ENCODE measurements around the gene SERF2.

Gene SERF2

DNA sequence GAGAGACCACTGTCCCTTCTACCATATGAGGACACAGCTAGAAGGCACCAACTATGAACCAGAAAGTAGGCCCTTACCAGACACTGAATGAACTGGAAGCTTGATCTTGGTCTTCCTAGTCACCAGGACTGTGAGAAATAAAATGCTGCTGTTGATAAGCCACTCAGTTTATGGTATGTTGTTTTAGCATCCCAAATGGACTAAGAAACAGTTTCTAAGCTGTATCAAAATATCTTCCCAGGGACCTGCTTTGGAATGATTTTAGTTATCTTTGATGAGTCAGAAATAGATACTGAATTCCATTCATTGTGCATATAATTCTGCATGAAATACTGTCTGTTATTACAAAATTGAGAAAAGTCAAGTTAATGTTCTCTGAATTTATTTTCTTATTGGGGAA lies 53.3 kb downstream of the SERF2 start:
- DNase-seq (ENCODE audit: low spot score), result no peak
- TF ChIP-seq, protein P1, sequence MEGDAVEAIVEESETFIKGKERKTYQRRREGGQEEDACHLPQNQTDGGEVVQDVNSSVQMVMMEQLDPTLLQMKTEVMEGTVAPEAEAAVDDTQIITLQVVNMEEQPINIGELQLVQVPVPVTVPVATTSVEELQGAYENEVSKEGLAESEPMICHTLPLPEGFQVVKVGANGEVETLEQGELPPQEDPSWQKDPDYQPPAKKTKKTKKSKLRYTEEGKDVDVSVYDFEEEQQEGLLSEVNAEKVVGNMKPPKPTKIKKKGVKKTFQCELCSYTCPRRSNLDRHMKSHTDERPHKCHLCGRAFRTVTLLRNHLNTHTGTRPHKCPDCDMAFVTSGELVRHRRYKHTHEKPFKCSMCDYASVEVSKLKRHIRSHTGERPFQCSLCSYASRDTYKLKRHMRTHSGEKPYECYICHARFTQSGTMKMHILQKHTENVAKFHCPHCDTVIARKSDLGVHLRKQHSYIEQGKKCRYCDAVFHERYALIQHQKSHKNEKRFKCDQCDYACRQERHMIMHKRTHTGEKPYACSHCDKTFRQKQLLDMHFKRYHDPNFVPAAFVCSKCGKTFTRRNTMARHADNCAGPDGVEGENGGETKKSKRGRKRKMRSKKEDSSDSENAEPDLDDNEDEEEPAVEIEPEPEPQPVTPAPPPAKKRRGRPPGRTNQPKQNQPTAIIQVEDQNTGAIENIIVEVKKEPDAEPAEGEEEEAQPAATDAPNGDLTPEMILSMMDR (IDR thresholded peaks at IDR 0.05; ENCODE audit: borderline replicate concordance, control extremely low read depth, extremely low read depth, insufficient read depth, missing control alignments), result no peak
- in situ Hi-C loops (cut with MboI; ENCODE audit: low sequenced_read_pairs, unreplicated experiment), result no loop called here
